Common myeloid progenitor, CD34-positive (primary cell): Measurements from ENCODE around the gene NLRX1.

Experiments used
- CTCF ChIA-PET: fragments of 350-600 bp; sonication (Branson Sonifier 250); formaldehyde crosslinking; loops from one replicate; lab custom pipeline; 2021; ENCODE audit warnings: antibody characterized with exemption; lab: Charles Lee
- POLR2A ChIA-PET: fragments of 350-600 bp; sonication (Branson Sonifier 250); formaldehyde crosslinking; loops from one replicate; lab custom pipeline; 2021; ENCODE audit warnings: antibody characterized with exemption; lab: Charles Lee
- DNase-seq, 3 donors: peaks; one replicate each; pipeline versions ENCODE4 v3.0.0 to v3.0.0-alpha.2; 2013
- H3K27ac ChIP-seq, 2 experiments: 1 replicate in 1 of 2; 2 replicates in 1 of 2; pipeline ENCODE4 v1.7.0; 2013; ENCODE audit warnings: inconsistent platforms in 2 of 2, low read length in 2 of 2, mild to moderate bottlenecking in 2 of 2, low read depth in 1 of 2, moderate library complexity in 1 of 2; ENCODE audit not compliant: severe bottlenecking in 2 of 2, insufficient read depth in 1 of 2, poor library complexity in 1 of 2
- H3K27me3 ChIP-seq, 5 experiments: replicated peaks in 2 of 5; 1 replicate in 3 of 5; 2 replicates in 2 of 5; pipeline versions ENCODE4 v1.6.1 to v1.7.0; 2013; ENCODE audit warnings: low read length in 4 of 5, mild to moderate bottlenecking in 2 of 5, moderate library complexity in 2 of 5, inconsistent platforms in 1 of 5; ENCODE audit not compliant: insufficient read depth in 5 of 5, control insufficient read depth in 4 of 5
- H3K36me3 ChIP-seq, 4 experiments: 1 replicate in 2 of 4; 2 replicates in 2 of 4; pipeline versions ENCODE4 v1.6.1 to v1.7.0; 2013; ENCODE audit warnings: low read length in 3 of 4, control low read depth in 1 of 4, mild to moderate bottlenecking in 1 of 4; ENCODE audit not compliant: control insufficient read depth in 4 of 4, insufficient read depth in 4 of 4
- H3K4me1 ChIP-seq, 4 experiments: 1 replicate in 3 of 4; 2 replicates in 1 of 4; pipeline versions ENCODE4 v1.6.1 to v1.7.1; 2013; ENCODE audit warnings: low read length in 3 of 4, mild to moderate bottlenecking in 3 of 4, control low read depth in 1 of 4, inconsistent platforms in 1 of 4, moderate library complexity in 1 of 4; ENCODE audit not compliant: control insufficient read depth in 4 of 4, insufficient read depth in 4 of 4; ENCODE audit errors: control extremely low read depth in 1 of 4
- H3K4me3 ChIP-seq, 7 experiments: 1 replicate in 4 of 7; 2 replicates in 3 of 7; pipeline versions ENCODE4 v1.5.1 to v1.7.0; 2013; ENCODE audit warnings: mild to moderate bottlenecking in 7 of 7, low read length in 6 of 7, moderate library complexity in 6 of 7, inconsistent platforms in 2 of 7, low read depth in 2 of 7, control low read depth in 1 of 7; ENCODE audit not compliant: insufficient read depth in 4 of 7, control insufficient read depth in 1 of 7; ENCODE audit errors: extremely low read depth in 1 of 7
- H3K9me3 ChIP-seq, 5 experiments: 1 replicate in 4 of 5; 2 replicates in 1 of 5; pipeline versions ENCODE4 v1.6.1 to v1.7.1; 2013; ENCODE audit warnings: low read length in 4 of 5, mild to moderate bottlenecking in 2 of 5, inconsistent platforms in 1 of 5, low read depth in 1 of 5, moderate library complexity in 1 of 5; ENCODE audit not compliant: control insufficient read depth in 4 of 5, insufficient read depth in 2 of 5; ENCODE audit errors: control extremely low read depth in 1 of 5
- WGBS: methylation state at CpG from one replicate; pipeline ENCODE4 v1.1.5; 2013; ENCODE audit not compliant: insufficient coverage; 5-methylcytosine and 5-hydroxymethylcytosine counted together

The NLRX1 gene

GRCh38 chr11:119229741-119230140 lies 61.2 kb downstream of the NLRX1 start:
- no peak for DNase-seq
- POLR2A ChIA-PET = no interaction called here

More at GRCh38 chr11:119229741-119230140, 61.2 kb downstream of the NLRX1 start:
- no peaks in the 10 kb centered on the region for H3K27me3 ChIP-seq
- H3K27ac ChIP-seq = no peak overlapping the region
- H3K36me3 ChIP-seq = peaks cover 0 to 14% (median 6%) of the 10 kb centered on the region in 4 experiments
- CTCF ChIA-PET = interaction anchor here (0.7 to 1.2 kb wide), 3 partner anchors 11 to 131 kb away, joined by 3 read pairs; no protein-coding TSS in a partner anchor
- WGBS = 100% methylated on average over 1 of the region's 4 CpGs
- H3K4me1 ChIP-seq = peaks cover 0 to 16% (median 9%) of the 10 kb centered on the region in 4 experiments
- no peaks in the 10 kb centered on the region for H3K9me3 ChIP-seq
- H3K4me3 ChIP-seq = no peak overlapping the region
